DOHH2 (cell line): ENCODE measurements around the gene SCN10A.
A peak's percentile ranks its signal among the peaks of the same experiment; 100 is the strongest.

Experiments used
- H3F3A ChIP-seq: fragments of 200-600 bp; sonication (generic), shearing (Covaris generic); 2 replicates; pipeline ENCODE4 v1.6.0; 2016; ENCODE audit warnings: antibody characterized with exemption, mild to moderate bottlenecking; ENCODE audit not compliant: control insufficient read depth, insufficient read depth
- H3K27ac ChIP-seq: fragments of 200-600 bp; sonication (generic); 2 replicates; pipeline ENCODE4 v1.5.1; 2014; ENCODE audit warnings: low read depth, mild to moderate bottlenecking, low read length, moderate library complexity
- H3K27me3 ChIP-seq: fragments of 200-600 bp; sonication (generic); 2 replicates; pipeline ENCODE4 v1.6.1; 2014; ENCODE audit warnings: mild to moderate bottlenecking, low read length, mixed read lengths; ENCODE audit not compliant: control insufficient read depth
- H3K36me3 ChIP-seq: fragments of 200-600 bp; sonication (generic); 2 replicates; pipeline ENCODE4 v1.6.1; 2014; ENCODE audit warnings: mild to moderate bottlenecking, low read length, moderate library complexity, mixed read lengths; ENCODE audit not compliant: control insufficient read depth
- H3K4me1 ChIP-seq: fragments of 200-600 bp; sonication (generic); 2 replicates; pipeline ENCODE4 v1.6.1; 2014; ENCODE audit warnings: mild to moderate bottlenecking, low read length, mixed read lengths; ENCODE audit not compliant: control insufficient read depth
- H3K4me2 ChIP-seq: fragments of 200-600 bp; sonication (generic); 2 replicates; pipeline ENCODE4 v1.6.0; 2014; ENCODE audit warnings: mild to moderate bottlenecking, low read length, moderate library complexity
- H3K4me3 ChIP-seq: fragments of 200-600 bp; sonication (generic); 2 replicates; pipeline ENCODE4 v1.5.1; 2014; ENCODE audit warnings: mild to moderate bottlenecking, low read length, mixed read lengths
- H3K79me2 ChIP-seq: fragments of 200-600 bp; sonication (generic); 2 replicates; pipeline ENCODE4 v1.6.1; 2014; ENCODE audit warnings: mild to moderate bottlenecking, low read length, mixed read lengths; ENCODE audit not compliant: control insufficient read depth
- H3K9me2 ChIP-seq: fragments of 200-600 bp; sonication (generic); replicated peaks from 2 replicates; pipeline ENCODE4 v1.6.1; 2014; ENCODE audit warnings: mild to moderate bottlenecking, low read length, mixed read lengths; ENCODE audit not compliant: control insufficient read depth
- H3K9me3 ChIP-seq: fragments of 200-600 bp; sonication (generic); 2 replicates; pipeline ENCODE4 v1.6.1; 2014; ENCODE audit warnings: antibody characterized with exemption, low read length, mixed read lengths; ENCODE audit not compliant: control insufficient read depth, insufficient read depth
- H4K20me1 ChIP-seq: fragments of 200-600 bp; sonication (generic); 2 replicates; pipeline ENCODE4 v1.6.0; 2014; ENCODE audit warnings: low read depth, mild to moderate bottlenecking, antibody characterized with exemption, low read length, moderate library complexity; ENCODE audit not compliant: control insufficient read depth, insufficient read depth
- EZH2phosphoT487 ChIP-seq: fragments of 200-600 bp; sonication (generic); IDR thresholded peaks from 2 replicates; pipeline ENCODE4 v1.6.1; 2017; ENCODE audit warnings: borderline replicate concordance, mild to moderate bottlenecking, antibody characterized with exemption, low read length, moderate library complexity, mixed read lengths
- TF ChIP-seq, protein P1 (sequence below): fragments of 200-600 bp; sonication (generic); IDR thresholded peaks from one replicate; pipeline ENCODE4 v1.5.1; 2014; ENCODE audit warnings: antibody characterized with exemption, mild to moderate bottlenecking, low read depth, low read length; ENCODE audit not compliant: poor library complexity, severe bottlenecking

Gene SCN10A

GRCh38 chr3:38707730-38708129 is 108.3 kb downstream of the SCN10A start:
- Histone ChIP-seq H3F3A (no peaks in the 10 kb centered on the region), H3K27me3 (no peaks in the 10 kb centered on the region), H3K4me2 (no peak overlapping the region), H3K4me3 (no peak overlapping the region), H3K4me1 (no peaks in the 10 kb centered on the region), H4K20me1 (no peaks in the 10 kb centered on the region), H3K36me3 (no peaks in the 10 kb centered on the region), H3K9me2 (no peaks in the 10 kb centered on the region), H3K27ac (no peak overlapping the region), H3K9me3 (no peaks in the 10 kb centered on the region), H3K79me2 (no peaks in the 10 kb centered on the region)
- no peak for TF ChIP-seq EZH2phosphoT487
- TF ChIP-seq, protein P1, sequence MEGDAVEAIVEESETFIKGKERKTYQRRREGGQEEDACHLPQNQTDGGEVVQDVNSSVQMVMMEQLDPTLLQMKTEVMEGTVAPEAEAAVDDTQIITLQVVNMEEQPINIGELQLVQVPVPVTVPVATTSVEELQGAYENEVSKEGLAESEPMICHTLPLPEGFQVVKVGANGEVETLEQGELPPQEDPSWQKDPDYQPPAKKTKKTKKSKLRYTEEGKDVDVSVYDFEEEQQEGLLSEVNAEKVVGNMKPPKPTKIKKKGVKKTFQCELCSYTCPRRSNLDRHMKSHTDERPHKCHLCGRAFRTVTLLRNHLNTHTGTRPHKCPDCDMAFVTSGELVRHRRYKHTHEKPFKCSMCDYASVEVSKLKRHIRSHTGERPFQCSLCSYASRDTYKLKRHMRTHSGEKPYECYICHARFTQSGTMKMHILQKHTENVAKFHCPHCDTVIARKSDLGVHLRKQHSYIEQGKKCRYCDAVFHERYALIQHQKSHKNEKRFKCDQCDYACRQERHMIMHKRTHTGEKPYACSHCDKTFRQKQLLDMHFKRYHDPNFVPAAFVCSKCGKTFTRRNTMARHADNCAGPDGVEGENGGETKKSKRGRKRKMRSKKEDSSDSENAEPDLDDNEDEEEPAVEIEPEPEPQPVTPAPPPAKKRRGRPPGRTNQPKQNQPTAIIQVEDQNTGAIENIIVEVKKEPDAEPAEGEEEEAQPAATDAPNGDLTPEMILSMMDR = peak; percentile 42

GRCh38 chr3:38706961-38707360 is 109.1 kb downstream of the SCN10A start:
- no peak overlapping the region for H3K4me3 ChIP-seq
- H3K9me3 ChIP-seq = no peaks in the 10 kb centered on the region
- H3K4me1 ChIP-seq = no peaks in the 10 kb centered on the region
- H3K4me2 ChIP-seq = no peak overlapping the region
- H3K9me2 ChIP-seq = no peaks in the 10 kb centered on the region
- TF ChIP-seq, protein P1 = no peak
- TF ChIP-seq EZH2phosphoT487 = no peak
- no peaks in the 10 kb centered on the region for H3K36me3 ChIP-seq
- H3F3A ChIP-seq = no peaks in the 10 kb centered on the region
- H3K79me2 ChIP-seq = no peaks in the 10 kb centered on the region
- H4K20me1 ChIP-seq = no peaks in the 10 kb centered on the region
- no peaks in the 10 kb centered on the region for H3K27me3 ChIP-seq
- no peak overlapping the region for H3K27ac ChIP-seq

GRCh38 chr3:38702231-38702630 is 113.8 kb downstream of the SCN10A start:
- Histone ChIP-seq H3K9me3 (no peaks in the 10 kb centered on the region), H3K4me1 (no peaks in the 10 kb centered on the region)

More at GRCh38 chr3:38702231-38702630, 113.8 kb downstream of the SCN10A start:
- TF ChIP-seq, protein P1 = no peak
- TF ChIP-seq EZH2phosphoT487 = no peak
- Histone ChIP-seq H4K20me1 (no peaks in the 10 kb centered on the region), H3K27me3 (no peaks in the 10 kb centered on the region), H3K79me2 (no peaks in the 10 kb centered on the region), H3K4me3 (no peak overlapping the region), H3K9me2 (no peaks in the 10 kb centered on the region; the same call in 1 of the 2 replicates), H3K4me2 (no peak overlapping the region), H3K27ac (no peak overlapping the region), H3K36me3 (no peaks in the 10 kb centered on the region), H3F3A (no peaks in the 10 kb centered on the region)
